DMS53 (cell line): Measurements from ENCODE around the gene FOXO3.

Experiments
- DNase-seq: peaks from one replicate; lab custom pipeline; 2025; lab: John Stamatoyannopoulos, UW

FOXO3 gene

DNA sequence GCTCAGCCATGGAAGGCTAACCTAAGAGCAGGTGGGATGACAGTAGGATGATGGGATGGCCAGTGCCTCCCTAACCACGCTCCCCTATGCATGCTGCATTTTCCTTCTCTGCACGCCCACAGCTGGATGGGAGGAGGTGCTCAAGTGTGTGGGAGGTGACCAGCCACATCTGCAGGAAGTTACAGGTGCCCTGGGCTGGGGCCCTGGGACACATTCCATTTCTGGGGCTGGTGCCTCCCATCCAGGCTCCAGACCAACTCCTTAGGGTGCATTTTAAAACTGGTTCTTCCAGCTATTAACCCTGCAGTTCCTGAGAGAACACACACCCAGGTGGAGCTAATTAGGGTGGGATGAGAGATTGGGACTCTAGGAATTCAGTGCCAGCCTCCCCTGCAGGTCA, 152.2 kb downstream of the FOXO3 start:
- DNase-seq = no peak

DNA sequence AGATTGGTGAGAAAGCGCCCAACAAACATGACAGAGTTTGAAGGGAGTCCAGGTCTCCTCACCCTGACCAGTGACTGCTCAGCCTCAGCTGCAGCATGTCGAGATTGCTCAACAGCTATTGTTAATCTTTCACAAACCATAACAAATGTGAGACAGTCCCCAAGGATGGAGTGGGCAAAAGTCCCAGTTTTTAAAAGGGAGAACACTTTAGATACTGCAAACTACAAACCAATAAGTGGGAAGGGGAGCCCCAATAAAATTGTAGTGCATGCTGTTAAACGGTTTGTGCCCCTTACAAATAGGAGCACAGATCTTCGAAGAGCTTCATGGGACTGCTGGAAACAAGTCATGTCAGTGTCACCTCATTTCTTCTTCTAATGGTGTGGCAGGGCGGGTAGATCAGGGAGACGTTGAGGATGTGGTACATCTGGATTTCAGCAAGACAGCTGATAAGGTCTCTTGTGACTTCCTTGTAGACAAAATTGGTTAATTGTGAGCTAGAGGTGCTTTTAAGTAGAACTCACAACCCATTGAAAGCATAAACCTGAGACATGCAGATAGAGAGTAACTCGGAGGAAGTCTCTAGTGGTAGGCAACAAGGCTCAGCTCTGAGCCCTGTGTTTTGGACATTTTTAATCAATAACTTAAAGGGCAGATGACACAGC, 153.5 kb downstream of the FOXO3 start:
- no peak for DNase-seq

DNA sequence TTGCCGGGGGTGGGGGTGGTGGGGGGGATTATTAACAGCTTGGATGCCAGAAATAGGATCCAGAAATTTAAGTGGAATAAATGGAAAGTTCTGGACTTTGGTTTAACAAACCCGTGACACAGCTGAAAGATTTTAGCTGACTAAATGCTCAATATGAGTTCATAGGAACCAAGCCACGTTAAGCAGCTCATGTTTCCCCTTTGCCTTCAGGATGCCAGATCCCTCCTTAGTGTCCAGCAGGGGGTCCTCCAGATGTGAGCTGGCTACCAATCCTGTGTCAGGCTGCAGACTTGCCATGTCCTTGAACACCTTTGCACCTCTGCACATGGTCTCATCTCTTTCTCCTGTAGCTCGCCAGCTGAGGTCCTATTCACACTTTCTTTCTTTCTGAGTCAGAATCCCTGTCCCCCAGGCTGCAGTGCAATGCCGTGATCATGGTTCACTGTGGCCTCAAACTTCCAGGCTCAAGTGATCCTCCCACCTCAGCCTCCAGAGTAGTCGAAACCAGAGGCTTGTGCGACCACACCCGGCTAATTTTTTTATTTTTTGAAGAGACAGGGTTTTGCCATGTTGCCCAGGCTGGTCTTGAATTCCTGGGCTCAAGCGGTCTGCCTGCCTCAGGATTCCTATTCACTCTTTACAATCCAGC, 154.2 kb downstream of the FOXO3 start:
- DNase-seq = no peak

DNA sequence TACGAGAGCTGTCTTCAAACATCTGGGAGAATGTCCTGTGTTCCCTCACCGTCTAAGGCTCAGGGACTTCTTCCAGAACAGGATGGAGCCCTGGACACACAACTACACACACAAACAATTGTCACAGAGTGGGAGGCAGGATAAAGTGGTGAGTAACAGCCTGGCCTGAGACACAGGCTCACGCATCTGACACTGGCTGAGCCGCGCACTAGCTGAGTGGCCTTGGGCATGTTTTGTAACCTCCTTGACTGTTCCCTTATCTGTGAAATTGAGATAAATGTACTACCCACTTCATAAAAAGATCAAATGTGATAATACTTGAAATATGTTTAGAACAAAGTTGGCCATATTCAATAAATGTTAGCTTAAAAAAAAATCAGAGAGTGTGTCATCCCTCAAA, 155.1 kb downstream of the FOXO3 start:
- no peak for DNase-seq

DNA sequence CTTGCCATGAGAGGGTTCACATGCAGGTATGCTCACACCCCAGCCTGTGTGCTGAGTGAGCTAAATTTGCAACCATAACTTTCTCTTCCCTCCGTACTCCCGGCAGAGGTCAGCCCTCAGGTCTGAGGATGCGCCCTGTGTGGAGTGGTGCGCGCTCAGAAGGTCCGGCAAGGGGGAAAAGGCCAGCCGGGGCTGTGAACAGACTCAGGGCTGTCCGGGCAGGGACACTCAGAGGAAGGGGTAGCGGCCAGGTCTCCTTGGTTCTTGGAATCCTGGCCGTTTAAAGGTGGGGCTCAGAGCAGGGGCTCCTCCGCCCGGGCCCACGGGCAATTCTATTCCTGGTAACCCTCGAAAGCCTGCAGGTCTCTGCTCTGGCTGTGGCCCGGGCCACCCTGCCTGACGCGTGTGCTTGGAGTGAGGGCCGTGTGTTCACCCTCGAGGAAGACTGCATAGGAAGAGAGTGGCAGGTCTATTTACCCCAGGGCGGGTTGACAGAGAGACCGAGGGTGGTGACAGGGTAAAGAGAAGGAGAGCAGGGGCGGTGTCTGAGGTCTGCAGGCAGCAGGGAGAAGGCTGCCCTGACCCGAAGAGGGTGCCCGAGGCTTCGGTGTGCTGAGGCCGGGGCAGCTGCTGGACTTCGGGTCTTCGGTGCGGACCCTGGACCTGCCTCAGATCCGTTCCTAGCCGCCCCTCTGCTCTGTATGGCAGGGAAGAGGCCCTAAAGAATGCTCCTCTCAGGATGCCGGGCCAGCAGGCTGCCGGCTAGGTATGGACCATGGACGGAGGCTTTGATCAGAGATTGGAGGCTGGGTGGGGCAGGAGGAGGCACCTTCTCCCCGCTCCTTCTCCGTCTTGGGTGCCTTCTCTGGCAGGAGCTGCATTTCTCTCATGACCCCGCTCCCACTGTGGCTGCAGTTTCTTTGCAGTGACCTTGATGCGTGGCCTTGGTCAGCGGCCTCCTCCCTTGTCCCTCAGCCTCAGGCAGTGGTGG, 156.4 kb downstream of the FOXO3 start:
- no peak for DNase-seq

DNA sequence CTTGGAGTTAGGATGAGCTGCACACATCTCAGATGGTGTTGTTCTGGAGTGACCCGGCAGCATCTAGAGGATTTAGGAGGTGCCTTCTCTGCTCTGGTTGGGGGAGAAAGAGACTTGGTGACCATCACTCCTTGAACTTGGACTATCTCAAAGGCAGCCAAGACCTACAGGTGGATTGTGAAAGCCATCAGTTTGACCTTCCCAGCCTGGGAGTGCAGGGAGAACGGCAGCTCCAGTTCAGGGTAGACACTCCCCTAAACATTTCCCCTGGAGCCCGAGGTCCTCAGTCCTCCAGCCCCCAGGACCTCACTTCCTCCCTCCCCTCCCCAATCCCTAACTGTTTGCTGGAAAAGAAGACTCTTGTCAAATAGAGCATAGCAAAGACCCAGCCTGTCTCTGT, 158.8 kb downstream of the FOXO3 start:
- no peak for DNase-seq

DNA sequence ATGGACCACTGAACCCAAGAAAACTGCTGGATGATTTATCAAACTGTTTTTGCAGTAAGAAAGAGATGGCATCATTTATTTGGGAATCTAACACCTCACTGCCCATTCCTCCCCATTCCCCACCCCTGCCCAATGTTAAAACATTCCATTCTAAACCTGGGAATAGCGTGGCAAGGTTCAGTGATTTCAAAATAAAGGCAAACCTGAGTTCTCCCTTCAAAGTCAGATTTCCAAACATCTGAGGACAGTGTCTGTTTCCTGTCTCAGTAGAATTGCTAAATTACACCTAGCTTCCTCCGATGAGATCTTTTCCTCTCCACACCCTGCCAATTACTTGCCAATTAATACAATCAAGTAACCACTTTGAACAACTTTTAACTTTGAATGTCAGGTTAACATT, 160.1 kb downstream of the FOXO3 start:
- DNase-seq = no peak

DNA sequence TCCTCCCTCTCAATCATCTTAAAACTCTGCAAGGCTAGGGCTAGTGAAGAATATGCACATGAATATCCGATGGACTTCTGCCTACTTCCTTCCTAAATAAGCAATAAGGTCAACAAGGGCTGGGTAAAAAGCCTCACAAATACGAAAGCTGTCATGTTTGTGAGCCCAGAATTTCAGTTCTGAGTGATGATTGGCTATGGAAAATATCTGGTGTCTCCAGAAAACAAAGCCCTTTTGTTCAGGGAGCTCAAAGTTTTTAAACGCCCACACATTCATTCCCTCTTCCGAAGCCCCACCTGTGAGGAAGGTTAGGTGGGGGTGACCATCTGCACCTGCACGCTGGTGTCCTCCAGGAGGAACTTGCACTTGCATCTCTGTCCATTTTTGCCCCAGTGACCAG, 160.6 kb downstream of the FOXO3 start:
- DNase-seq = no peak

DNA sequence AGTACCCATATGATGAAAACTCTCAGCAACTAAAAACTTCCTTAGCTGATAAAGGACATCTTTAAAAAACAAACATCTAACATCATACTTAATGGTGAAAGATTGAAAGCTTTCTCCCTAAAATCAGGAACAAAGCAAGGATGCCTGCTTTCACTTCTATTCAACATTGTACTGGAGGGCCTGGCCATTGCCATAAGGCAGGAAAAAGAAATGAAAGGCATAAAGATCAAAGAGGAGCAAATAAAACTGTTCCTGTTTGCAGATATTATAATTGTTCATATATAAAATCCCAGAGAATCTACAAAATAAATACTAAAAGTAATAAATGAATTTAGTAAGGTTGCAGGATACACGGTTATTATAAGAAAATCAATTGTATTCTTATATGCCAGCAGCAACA, 162.9 kb downstream of the FOXO3 start:
- no peak for DNase-seq

DNA sequence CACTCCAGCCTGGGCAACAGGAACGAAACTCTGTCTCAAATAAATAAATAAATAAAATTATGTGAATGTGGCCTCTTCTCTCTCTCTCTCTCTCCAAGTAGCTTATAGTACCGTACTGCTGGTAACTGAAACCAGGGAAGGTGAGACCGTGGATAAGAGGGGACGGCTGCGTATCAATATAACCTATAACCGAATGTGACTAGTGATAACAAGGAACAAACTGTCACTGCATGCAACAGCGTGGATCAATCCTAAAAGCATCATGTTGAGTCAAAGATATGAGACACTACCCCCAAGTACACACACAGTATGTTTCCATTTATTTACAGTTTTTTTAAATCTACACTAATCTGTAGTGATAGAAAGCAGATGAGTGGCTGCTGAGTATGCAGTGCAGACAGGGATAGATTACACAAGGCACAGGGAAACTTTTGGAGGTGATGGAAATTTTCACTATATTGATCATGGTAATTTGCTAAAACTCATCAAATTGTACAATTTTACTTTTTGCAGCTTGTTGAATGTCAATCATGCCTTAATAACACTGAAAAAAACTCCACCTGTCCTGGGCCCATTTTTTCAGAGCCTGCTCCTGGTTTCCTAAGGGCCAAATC, 166.1 kb downstream of the FOXO3 start:
- DNase-seq = no peak

DNA sequence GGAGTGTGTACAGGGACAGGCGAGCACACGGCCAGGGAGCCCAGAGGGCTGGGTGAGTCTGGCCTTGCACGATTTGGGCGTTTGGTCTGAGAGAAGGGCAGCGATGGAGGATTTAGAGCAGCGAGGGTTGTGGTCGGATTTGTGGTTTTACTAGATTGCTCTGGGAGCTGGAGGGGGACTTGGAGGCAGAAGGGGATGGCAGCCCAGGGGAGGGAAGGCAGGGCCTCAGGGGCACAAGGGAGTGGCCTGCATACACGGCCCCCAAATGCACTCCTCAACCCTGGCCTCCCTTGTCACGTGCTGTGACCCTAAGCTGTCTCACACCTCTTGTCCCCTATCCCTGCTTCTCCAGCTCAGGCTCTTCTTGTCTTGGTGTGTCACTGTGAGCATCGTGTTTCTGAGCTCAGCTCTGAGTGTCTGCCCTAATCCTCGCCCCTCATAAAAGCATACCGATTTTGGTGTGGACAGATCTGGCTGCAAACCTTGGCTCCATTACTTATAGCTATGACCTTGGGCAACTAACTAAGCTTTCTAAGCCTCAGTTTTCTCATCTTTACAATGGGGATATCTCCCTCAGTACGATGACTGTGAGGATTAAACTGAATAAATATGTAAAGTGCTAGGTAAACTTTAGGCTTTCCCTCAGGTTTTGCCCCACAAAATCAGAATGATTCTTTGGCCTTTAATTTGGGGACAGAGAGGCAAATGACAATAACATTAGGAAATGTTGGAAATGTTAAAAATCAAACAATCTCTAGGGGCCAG, 167.4 kb downstream of the FOXO3 start:
- no peak for DNase-seq

DNA sequence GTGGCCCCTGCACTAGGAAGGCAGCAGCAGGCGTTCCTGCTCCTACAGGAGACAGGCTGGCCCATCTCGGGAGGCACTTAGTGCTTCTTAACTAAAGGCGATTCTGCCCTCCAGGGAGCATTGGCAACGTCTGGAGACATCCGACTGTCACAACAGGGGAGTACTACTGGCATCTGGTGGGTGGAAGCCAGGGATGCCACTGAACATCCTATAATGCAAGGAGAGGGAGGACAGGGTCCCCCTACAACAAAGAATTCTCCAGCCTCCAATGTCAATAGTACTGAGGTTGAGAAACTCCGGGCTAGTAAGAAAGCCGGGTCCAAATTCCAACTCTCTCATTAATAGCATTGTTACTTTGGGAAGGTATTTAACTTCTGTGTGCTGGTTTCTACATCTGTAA, 168.1 kb downstream of the FOXO3 start:
- DNase-seq = no peak

DNA sequence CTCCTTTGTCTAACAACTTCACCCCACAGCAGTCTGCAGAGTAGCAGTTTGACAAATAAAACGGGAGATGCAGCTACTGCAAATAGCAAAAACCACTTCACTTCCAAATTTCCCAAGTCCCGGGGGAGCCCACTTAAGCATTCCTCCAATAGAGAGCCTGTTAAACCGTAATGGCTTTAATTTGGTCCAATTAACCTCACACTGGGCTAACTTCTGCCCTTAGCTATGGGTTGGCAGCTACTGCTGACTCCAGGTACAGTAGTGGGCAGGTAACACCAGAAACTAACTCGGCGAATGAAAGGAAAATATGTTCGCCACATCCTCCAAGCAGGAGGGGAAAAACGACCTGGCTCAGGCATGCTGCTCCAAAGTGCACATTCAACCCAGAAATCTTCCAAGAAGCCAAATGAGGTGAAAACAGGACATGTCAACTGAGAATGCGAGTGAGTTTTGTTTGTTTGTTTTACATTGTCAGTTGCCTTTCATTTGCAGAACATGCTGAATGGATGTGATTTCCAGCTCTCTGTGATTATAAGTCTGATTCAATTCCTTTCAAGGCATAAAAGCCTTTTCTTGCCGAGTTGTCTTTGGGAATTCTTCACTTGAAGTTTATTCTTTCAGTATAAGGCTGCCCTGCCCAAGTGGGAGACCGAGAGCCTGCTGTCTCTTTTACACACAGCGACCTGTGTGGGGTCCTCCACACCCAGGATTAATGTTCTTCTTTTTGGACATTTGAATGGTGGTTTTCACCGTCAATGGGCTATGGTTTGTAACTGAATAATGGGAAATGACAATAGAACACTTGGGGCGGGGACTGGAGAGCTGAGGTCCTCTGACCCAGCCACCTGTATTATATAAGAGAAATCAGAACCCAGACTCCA, 170.2 kb downstream of the FOXO3 start:
- no peak for DNase-seq

DNA sequence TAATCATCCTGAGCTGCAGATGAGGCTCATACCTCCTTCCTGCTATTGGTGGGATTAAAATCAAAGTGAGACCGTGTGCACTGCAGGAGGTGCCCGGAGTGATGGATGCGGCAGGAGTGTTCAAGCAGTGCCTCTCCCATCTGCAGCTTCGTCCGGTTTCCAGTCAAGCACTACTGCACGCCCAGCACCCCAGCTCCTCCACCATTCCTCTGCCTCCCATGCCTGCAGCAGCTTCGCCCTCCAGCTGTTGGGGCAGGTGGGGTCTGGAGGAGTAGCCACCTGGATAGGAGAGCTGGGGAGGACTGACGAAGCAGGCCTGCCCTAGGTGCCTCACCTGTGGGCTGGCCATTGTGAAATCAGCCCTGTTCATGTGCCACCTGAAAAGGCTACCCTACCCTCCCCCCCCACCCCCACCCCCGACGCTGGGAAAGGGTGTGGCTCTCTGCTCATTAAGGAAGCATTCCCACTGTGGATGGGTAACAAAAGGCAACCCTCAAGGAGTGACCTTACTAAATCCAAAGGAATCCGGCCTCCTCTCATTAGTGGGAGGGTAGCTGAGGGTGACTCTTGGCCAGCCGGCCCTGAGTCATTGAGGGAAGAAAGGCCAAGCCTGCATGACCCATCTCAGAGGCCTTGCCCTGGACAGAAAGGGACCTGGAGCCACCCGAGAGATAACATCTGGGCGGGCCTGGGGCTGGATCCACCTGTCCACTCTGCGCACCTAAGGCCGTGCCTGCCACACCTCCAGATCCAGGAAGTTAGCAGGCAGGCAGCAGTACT, 171.6 kb downstream of the FOXO3 start:
- no peak for DNase-seq

DNA sequence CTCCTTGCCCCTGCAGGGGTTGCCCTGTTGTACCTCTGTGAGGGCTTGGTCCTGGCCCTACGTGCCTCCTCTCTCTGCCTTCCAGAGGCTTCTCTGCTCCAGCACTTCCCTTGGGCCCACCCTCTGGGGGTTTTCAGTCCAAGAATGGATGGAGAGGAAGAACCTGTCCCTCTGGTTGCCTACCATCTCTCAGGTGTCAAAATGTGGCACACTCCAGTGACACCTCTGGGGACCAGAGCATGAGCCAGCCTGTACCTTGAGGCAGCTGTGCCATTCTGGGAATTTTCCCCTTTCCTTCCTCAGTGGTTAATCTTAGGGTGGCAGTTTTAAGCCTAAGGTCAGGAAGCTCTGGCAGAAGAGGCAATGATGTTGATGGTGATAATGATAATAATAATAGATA, 172.3 kb downstream of the FOXO3 start:
- no peak for DNase-seq

DNA sequence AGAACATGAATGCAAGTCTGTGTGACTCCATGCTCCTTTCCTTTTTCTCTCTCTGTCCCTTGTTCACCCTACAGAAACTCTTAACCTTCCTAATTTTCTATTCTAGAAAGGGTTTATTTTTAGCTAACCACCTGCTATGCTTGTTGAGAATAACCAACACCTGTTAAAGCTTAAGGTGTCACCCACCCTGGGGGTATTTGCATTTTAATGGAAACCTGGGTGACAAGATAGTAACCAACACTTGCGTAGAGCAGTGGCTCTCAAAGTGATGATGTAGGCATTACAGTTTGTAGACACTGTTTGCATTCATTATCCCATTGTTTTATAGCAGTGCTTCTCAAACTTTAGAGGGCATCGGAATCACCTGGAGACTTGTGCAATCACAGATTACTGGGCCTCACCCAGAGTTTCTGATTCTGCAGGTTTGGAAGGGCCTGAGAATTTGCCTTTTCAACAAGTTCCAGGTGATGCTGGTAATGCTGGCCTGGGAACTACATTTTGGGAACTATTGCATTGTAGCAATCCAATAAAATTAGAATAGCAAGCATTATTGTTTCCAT, 173.1 kb downstream of the FOXO3 start:
- no peak for DNase-seq
